ENCODE results near the gene AHI1.

AHI1 gene

DNA sequence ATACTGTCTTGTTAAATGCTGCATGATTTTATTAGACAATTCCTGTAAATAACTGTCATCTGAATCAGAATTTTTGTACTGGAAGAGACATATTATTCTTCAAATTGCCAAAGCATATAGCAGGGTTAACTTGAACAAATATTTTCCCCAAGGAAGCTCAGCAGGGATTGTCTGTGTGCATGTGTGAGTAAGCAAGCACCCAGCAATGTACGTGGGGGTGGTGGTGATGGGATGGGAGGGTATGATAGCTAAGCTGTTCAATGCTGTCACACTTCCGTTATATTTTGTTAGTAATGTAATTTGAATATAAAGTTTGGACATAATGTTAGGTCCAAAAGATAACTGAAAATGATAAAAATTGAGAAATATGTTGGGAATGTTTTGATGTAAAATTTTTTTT is 198.3 kb downstream of the AHI1 start:
- no peak for DNase-seq (ENCODE audit: low read depth, low spot score)

DNA sequence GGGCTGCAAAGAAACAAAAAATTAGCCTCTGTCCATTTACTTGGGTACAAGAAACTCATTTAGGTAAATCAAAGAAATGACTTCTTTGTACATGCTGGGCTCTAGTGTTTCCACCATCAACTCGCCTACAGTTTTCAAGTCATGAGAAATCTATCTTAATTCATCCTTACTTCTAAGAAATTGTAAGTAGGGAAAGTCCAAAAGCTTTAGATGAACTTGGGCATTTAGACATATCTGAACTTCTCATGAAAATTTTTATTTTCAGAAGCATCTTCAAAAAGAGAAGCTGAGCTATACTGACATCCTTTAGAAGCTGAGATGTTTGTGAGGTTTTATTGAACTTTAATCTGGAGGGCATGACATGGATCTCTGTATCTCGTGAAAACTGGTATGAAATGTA is 199.1 kb downstream of the AHI1 start:
- no peak for DNase-seq (ENCODE audit: low read depth, low spot score)

DNA sequence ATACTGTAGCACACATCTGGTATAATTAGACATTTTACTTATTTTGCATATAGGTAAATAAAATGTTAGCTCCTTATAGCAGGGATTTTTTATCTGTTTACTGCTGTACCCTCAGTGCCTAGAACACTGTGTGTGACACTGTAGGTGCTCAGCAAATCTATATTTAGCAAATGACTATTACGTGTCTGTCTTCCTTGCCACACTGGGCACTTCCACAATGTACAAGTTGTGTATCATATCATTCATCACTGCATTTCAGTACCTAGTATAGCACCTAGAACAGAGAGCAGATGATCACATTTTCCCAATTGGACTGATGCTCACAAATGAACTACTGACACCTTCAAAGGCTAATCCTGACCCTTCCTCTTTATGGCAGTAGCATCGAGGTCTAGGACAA is 200.8 kb downstream of the AHI1 start:
- DNase-seq (ENCODE audit: low read depth, low spot score), result no peak

DNA sequence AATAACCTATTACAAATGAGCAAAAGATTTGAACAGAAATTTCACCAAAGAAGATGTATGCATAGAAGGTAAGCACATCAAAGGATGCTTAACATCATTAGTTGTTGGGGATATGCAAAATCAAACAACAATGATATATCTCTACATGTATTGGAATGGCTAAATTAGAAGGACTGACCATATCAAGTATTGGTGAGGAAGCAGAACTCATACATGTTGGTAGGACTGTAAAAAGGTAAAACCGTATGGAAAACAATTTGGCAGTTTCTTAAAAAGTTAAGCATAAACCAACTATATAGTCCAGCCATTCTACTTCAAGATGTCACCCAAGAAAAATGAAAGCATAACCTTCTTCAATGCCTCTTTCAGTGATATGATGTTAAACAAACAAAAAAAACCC is 202.5 kb downstream of the AHI1 start:
- DNase-seq (ENCODE audit: low read depth, low spot score), result no peak

DNA sequence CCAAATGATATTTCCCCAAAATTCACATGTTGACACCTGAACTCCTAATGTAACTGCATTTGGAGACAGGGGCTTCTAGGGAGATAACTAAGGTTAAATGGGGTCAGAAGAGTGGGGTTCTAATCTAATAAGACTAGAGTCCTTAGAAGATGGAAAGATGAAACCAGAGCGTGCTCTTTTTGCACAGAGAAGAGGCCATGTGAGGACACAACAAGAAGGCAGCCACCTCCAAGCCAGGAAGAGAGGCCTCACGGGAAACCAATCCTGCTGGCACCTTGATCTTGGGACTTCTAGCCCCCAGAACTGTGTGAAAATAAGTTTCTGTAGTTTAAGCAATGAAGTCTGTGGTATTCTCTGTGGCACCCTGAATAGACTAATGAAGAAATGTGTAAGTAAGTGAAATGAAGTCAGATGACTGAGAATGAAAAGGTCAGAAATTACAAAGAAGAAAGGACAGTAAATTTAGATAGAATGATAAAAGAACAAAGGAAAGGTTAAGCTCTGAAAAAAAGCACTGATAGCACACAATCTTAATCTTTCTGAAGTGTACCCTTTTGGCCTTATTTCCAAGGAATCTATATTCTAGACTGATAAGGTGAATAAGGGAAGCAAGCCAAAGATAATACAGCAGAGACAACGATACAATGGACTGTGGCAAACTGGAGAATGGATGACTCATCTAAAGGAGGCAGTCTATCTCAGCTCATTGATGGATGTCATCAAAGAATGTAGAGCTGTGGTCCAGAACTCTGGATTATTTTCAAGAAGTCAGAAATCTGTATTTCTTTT is 206.1 kb downstream of the AHI1 start:
- DNase-seq (ENCODE audit: low read depth, low spot score), result no peak

DNA sequence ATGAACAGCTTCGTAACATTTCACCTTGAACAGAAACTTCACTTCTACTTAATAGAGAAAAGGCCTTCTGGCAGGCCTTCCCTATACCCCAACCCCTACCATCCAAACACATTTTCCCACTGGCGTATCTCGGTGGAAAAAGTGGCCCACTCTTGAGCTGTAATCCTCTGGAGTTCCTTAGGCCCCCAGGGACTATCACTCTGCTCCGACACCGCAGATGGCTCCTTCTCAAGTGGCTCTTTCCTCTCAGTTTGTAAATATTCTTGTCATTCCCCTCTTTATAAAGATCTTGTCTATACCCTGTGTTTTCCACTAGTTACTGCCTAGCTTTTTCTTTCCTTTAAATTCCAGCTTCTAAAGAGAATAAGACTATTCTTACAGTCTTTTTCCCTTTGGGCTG is 207.7 kb downstream of the AHI1 start:
- DNase-seq (ENCODE audit: low read depth, low spot score), result no peak

DNA sequence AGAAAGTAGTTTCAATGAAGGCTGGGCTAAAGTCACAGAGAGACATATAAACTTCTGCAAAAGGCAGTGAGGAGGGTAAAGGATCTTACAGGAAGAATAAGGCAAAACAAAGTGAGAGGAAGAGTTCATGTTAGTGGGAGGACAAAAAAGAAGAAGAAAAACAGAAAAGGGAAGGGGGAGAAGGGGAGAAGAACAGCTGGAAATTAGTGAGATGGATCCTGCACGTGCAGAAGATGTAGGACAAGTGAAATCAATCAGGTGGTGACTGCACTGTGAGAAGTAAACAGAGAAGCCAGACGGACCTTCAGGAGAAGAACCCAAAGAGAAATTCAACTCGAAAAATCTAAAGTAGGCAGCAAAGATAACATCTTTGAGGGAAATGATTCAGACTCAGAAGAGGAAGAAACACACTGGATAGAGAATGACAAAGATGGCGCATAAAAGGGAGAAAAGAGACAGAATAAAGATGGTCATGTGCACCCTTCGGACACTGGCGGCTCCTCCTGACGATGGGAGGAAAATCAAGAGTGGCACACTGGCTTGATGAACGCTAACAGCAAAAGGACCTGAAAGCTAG is 210.5 kb downstream of the AHI1 start:
- no peak for DNase-seq (ENCODE audit: low read depth, low spot score)

DNA sequence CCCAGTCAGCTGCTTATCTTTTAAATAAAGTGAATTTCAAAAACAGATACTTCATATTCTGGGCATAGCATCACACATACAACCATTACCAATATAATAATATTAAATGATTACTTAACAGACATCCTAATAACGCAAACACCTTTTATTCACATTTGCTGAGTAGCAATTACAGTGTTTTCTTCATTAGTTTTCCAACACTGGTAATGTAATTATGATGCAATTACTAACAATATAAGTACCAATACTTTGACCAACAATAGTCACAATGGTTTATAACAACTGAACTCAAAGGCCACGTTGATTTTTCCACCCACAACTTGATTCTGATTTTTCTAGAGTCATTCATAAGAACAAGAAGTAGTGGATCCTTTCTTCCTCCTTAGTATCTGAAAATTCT is 212.4 kb downstream of the AHI1 start:
- DNase-seq (ENCODE audit: low read depth, low spot score), result no peak

DNA sequence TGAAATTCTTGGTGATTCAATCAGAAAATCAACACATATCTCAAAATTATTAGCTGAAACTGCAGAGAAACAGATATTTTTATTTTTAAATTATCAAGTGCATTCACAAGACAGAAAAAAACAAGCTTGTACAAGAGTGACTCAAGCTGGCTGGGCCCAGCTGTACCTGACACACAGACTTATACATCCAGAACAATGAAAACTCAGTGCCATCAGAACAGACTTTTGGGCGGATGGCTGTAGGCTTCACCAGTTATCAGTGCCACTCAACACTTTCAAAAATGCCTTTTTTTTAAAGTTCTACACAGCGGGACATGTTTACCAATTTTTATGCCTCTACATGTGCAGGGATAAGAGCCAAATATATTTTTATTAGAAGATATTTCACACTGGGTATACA is 213.6 kb downstream of the AHI1 start:
- no peak for DNase-seq (ENCODE audit: low read depth, low spot score)

DNA sequence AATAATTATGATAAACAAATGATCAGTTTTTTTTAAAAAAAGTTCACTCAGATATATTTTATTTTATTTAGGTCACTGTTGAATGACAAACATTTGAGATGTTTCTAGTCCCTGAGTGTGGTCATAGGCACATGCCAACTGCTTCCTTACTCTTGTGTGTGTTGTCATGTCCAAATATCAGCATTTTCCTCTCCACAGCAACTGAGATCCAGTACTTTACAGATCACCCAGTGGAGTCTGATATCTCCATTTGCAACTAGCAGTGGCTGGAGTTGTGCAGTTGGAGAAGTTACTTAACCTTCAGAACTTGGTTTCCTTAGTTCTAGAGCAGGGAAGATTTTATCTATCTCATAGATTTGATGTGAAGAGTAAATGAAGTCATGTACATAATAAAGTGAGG is 215.1 kb downstream of the AHI1 start:
- DNase-seq (ENCODE audit: low read depth, low spot score), result no peak

DNA sequence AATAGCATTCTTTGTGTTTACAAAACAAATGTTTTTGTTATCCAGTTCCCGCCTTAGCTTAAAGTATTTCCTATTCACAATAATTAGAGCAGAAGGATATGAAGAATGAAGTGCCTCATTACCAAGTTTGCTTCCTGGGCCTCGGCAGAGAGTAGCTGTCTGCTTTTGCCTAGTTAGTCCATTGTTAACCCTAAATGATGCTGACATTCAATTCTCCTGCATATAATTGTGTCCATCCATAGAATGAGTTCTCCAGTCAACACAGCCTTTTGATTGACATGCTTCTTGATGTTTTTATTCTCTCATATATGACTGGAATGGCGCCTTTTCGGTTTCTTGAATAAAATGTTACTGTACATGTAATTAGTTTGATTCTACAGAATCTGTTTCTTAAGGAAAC is 215.6 kb downstream of the AHI1 start:
- DNase-seq (ENCODE audit: low read depth, low spot score), result no peak

DNA sequence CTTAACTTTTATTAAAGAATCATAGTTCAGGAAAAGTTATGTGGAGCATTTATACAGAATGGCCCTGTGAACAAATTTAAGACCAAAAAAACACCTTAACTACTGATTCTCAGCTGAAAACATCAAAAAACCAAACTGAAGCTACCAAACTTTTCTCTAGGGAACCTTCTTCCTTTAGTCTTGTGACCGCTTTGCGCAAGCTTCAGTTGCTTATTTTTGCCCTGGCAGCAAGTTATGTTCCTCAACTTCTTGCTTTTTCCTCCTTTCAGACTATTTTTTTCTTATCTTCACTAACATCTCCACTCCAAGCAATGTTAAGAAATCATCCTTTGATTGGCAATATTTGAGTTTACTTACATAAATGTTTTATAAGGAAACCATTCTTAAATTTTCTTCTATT is 216.3 kb downstream of the AHI1 start:
- no peak for DNase-seq (ENCODE audit: low read depth, low spot score)

DNA sequence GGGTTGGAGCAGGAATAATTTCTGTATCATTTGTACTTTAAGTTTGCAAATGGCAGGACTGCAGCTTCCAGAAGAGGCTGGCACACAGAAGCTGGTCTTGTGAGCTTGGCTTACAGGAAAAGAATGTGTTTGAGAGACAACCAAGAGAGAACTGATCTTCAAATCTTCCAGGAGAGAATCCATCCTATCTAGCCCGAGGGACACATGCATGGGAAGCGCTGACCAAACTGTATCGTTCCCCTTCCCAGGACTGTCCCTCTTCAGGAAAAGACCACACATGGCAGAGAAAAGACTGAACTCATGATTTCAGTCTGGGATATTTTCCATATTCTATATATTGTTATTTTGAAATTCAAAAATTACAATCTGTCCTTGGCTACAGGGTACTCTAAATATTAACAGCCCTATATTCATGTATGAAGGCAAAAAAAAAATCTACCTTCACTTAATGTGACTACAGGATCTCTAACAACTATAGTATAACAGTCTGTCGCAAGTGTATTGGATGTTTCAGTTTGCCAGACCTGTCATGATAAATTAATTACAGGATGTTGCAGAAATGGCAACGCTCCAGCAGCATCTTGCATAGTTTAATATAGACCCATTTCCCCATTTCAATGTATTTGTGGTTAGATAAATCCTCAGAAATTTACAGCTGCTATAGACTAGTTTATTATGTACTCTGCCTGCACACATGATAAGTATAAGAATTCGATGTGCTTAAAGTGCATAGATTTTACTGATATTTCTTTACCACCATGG is 217.0 kb downstream of the AHI1 start:
- DNase-seq (ENCODE audit: low read depth, low spot score), result no peak

DNA sequence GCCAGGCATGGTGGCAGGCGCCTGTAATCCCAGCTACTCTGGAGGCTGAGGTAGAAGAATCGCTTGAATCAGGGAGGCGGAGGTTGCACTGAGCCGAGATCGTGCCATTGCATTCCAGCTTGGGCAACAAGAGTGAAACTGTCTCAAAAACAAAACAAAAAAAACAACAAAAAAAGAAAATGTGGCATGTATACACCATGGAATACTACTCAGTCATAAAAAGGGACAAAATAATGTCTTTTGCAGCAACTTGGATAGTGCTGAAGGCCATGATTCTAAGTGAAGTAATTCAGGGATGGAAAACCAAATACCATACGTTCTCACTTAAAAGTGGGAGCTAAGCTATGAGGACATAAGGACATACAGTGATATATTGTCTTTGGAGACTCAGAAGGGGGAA is 220.1 kb downstream of the AHI1 start:
- no peak for DNase-seq (ENCODE audit: low read depth, low spot score)

DNA sequence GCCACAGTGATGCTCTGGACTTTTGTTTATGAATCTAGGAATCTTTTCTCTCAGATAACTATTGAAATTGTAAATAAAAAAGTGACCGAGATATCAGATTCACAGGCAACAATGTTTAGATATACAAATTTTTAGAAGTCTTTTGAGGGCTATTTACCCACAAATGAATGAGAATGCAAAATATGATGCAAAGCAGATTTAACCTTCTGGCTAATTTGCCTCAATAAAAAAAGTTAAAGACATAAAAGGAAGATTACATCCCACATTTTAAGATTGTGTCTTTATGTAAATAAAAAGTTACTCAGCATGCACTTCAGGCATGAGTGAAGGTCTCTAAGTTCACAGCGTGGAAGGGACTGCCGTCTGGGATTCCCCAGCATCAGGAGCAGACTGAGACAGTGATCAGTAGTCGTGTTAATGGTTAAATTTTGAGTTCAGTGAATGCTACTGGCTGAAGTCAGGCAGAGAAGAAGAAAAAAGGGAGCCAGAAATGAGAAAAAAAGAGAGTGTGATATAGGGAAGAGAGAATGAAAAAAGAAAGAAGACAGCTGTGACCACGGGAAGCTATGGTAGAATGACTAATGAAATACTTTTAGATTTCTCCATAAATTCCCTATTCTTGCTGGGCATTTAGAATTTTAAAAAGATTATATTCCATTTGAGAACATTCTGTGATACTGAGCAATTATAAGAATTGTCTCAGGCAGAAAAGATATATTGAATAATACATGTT is 222.8 kb downstream of the AHI1 start:
- DNase-seq (ENCODE audit: low read depth, low spot score), result no peak

DNA sequence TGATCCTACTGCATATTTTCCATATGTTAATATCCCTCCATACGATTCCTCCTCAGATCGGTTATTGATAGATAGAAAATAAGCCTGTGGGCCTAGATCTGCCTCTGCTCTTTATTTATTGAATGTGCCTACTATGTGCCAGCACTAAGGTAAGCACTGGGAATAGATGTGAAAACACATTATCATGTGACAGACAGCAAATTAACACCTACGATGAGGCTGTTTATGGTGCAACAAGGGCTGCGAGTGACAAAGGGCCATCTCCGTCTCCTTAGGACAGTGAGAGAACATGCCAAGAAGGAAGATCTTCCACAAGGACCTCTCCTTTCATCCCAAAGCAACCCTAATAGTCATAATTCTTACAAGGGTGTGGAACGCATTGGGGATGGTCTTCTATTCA is 225.9 kb downstream of the AHI1 start:
- DNase-seq (ENCODE audit: low read depth, low spot score), result no peak

DNA sequence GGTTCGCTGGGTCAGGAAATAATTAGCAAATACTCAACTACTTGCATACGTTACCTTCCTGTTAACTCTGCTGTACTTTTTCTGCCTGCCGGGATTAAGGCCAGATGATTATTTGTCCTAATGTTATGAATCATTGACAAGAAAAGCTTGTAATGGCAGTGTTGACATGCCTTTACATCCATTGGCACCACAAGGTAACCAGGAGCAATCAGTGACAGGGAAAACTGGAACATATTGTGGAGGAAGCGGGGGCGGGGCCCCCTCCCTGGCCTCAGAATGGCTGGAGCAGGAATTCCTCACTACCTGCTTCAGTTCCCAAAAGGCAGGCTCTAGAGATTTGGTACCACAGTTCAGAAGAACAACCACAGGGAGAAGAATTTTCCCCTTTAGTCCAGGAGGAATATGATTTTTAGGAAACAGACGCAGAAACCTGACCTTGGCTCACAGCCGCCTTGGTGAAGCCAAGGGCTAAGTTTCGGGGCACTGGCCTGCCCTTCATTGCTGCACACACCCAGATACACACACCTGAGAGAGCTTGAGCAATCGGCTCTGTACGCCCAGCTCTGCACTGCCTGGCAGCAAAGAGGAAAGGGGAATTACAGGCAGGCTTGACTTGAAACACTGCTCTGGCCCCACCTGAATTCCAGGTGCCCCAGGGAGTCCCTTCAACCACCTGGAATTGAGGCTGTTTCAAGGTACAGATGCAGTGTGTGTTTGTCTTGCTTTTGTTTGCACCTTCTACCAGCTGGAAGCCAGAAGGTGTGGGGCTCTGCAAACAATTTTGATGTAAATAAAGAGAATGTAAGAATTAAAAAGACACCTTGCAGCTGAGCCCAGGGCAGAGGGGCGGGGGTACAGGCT is 226.6 kb downstream of the AHI1 start:
- peak; percentile 94 for DNase-seq (ENCODE audit: low read depth, low spot score)

DNA sequence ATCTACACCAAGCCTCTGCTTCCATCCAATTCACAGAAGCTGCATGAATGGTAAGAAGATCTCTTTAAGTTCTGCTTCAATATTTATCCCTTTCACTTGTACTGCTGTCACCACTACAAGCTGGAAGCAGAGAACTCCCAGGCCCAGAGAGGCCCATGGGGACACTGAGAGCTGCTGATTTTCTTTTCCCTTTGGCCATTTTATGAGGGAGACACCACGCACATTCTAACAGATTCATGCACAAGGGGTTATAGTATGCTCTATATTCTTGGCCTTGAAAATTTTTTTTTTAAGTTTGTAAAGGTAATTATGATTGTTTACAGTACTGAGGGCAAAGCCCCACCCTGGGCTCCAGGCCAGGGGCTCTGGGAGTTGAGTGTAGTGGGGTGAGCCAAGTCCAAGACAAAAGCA is 228.1 kb downstream of the AHI1 start:
- no peak for DNase-seq (ENCODE audit: low read depth, low spot score)

DNA sequence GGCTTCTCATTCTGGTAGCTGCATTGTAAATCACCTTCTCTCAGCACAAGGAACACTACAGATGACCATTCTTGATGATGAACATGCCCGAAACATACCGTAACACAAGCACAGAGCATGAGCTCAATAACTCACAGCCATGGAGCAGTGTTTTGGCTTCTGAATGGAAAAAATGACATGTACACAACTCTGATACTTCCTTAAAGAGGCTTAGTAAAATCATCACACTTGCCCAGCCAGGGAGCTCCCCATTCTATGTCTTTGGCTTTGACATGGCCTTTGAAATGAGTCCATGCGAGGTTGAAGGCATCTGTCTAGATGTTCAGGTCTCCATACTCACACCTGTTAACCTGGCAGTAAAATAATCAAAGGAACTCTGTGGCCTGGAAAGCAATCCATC is 228.8 kb downstream of the AHI1 start:
- no peak for DNase-seq (ENCODE audit: low read depth, low spot score)

DNA sequence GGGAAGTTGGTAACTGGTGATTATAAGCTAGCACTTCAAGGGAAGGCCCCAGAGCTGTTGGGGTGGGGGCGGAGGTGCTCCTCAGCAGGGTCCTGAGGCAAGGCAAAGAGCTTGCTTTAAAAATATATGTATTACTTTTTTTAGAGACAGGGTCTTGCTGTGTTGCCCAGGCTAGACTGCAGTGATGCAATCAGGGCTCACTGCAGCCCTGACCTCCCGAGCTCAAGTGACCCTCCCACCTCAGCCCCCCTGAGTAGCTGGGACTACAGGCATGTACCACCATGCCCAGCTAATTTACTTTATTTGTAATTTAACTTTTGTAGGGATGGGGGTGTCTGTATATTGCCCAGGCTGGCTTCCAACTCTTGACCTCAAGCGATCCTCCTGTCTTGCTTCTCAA is 229.3 kb downstream of the AHI1 start:
- no peak for DNase-seq (ENCODE audit: low read depth, low spot score)

DNA sequence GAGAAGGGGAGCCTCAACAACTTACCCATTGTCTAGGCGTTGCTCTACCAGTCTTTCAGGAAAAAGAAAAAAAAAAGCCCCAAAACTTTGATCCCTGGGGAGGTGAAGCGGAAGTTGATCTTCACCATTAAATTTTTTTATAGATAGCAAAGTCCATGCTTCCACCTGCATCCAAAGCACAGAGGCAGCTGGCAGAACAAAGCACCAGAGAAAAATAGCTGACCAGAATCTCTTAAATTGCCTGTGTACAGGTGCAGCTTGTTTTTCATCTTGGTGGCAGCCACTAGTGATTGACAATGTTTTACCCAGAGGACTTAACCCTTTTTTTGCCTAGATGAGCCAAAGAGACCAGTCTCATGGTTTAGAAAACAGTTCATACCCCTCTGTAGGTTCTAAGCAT is 230.5 kb downstream of the AHI1 start:
- DNase-seq (ENCODE audit: low read depth, low spot score), result no peak
